GM18508 (cell line): Measurements from ENCODE around the gene MAGI2.
"Not testable (repeated sequence)": the region's sequence is repeated elsewhere in the genome, so short reads cannot be mapped to it uniquely, and the experiment has no call there.

Experiments used
- ATAC-seq: cut with Tn5 transposase; IDR thresholded peaks from one replicate; pipeline ENCODE4 v1.9.1; 2021; ENCODE audit warnings: moderate number of reproducible peaks; ENCODE audit not compliant: insufficient read depth, unreplicated experiment

MAGI2 gene

DNA sequence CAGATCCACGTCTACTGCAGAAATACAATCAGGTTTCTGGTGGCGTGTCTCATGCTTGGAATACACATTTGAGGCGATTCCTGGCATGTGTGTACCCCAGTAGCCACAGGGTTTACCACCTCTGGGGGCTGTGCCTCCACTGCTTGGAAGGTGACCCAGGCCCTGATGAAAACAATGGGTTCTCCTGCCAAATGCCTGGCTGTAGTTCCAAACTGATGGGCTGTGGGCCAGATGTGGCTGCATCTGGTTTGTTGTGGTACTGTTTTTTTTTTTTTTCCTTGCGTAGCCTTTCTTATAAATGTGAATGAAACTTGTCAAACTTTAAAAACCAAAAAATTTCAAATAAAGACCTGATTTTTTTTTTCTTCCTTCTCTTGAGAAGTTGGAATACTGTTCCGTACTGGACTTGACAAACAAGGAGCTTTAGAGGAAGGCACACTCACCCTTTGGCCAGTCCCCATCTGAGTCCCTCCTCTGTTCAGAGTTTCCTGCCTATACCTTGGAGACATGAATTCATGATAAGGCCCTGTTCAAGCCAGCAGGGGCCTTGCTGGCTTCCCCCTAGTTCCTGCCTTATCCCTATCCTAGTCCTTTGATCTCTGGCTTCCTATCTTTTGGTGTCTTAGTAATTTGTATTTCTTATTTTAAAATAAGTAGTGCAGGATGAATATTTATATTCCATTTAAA is 1437.8 kb downstream of the MAGI2 start:
- ATAC-seq = no peak

GRCh38 chr7:78014401-78014800 is 1439.1 kb downstream of the MAGI2 start:
- ATAC-seq = no peak

GRCh38 chr7:78013386-78013785 is 1440.1 kb downstream of the MAGI2 start:
- no peak for ATAC-seq

DNA sequence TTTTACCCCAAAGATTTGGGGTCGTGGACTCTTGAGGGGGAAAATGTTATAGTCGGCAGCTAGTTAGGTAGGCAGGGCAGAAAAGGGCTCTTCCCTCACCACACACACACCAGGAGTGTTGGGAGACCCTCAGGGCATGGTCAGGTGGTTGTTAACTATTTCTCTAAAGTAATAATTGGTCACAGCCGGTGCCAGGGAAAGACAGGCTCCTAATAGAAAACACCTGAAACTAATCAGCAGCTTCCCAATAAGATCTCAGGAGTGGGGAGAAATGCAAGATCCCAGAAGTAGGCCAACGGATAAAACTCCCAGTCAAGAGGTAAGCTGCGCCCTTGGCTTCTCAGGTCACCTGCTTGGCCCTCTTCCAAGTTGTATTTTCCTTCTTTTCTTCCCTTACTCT is 1441.8 kb downstream of the MAGI2 start:
- ATAC-seq = no peak

- ATAC-seq = no peak
Observed at GRCh38 chr7:78007231-78007630, 1446.2 kb downstream of the MAGI2 start.

GRCh38 chr7:78006063-78006755 is 1447.3 kb downstream of the MAGI2 start:
- ATAC-seq = no peak

DNA sequence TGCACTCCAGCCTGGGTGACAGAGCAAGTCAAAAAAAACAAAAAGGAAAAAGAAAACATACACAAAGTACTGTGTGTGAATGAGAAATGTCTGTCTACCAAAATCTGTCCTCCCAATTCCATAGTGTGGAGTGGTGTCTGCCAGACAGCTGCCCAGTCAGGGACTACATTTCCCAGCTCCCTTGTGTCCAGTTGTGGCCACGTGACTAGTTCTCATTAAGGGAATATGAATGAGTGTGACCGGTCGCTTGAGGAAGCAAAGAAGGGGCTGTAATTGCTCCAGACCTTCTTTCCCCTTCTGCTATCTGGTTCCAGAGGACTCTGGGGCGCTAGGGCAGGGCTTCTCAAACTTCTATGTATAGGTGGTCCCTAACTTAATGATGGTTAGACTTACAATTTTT is 1450.8 kb downstream of the MAGI2 start:
- ATAC-seq = no peak

- no peak for ATAC-seq
Observed at GRCh38 chr7:78002021-78002420, 1451.4 kb downstream of the MAGI2 start.

DNA sequence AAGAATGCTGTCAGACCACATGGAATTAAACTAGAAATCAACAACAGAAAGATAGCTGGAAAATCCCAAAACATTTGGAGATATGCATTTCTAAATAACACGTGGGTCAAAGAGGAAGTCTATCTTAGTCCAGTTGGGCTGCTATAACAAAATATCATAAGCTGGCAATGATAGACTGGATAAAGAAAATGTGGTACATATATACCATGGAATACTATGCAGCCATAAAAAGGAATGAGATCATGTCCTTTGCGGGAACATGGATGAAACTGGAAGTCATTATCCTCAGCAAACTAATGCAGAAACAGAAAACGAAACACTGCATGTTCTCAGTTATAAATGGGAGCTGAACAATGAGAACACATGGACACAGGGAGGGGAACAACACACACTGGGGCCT is 1454.3 kb downstream of the MAGI2 start:
- not testable (repeated sequence) for ATAC-seq

GRCh38 chr7:77995717-77996116 is 1457.8 kb downstream of the MAGI2 start:
- no peak for ATAC-seq

DNA sequence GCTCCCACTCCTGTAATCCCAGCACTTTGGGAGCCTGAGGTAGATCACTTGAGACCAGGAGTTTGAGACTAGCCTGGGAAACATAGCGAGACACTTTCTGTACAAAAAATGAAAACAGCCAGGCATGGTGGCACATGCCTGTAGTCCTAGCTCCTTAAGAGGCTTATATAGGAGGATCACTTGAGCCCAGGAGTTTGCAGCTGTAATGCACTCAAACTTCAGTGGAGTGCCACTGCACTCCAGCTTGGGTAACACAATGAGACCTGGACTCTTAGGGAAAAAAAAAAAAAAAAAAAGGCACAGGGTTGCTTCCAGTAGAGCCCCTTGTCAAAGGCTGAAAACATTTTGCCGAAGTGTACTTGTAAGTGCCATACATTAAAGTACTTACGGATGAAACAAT is 1459.6 kb downstream of the MAGI2 start:
- ATAC-seq = no peak

DNA sequence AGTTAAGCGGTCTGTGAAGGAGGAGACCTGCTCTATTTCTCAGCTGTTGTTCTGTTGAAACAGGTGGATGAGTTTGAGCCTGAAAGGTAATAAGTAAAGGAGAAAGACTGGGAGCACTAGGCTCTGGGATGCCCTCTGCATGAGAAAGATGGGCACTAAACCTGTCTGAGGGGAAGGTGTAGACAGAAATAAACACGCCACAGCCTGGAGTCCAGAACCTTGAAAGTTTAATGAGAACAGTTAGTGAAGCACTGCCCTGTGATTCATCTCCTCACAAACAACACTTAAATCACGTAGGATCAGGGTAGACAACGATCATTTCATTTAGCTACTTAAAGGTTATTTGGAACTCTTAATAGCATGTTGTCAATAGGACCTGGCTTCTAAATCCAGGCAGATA is 1461.8 kb downstream of the MAGI2 start:
- ATAC-seq = no peak

DNA sequence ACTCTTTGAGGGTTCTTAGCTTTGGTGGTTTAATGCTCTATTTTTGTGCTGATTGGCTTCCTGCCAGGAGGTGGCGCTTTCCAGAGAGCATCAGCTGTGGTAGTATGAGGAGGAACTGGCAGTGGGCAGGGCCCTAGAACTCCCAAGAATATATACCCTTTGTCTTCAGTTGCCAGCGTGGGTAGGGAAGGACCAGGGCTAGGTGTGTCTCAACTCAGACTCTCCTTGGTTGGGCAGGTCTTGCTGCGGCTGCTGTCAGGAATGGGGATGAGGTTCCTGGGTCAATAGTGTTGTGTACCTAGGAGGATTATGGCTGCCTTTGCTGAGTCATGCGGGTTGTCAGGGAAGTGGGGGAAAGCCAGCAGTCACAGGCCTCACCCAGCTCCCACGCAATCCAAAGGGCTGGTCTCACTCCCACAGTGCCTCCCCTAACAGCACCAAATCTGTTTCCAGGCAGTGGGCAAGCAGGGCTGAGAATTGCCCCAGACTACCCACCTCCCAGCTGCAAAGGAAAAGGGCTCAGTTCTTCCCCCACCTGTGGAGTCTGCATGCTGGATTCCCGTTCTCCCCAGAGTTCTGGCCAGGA is 1463.4 kb downstream of the MAGI2 start:
- no peak for ATAC-seq

DNA sequence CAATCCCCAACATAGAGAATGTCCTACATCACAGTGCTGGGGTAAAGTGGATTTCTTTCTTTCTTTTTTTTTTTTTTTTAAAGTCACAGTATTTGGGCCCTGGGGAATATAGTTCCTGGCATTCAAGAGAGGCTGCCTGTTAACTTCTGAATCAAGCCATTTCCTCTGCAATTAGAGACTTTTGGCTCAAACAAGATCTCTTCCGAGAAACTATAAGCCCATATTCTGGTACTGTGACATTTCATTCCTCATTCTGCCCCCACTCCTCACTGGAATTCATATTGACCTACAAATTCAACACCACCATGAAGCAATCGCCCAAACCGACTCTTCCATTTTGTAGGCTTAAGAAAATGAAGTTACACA is 1467.5 kb downstream of the MAGI2 start:
- ATAC-seq = no peak

DNA sequence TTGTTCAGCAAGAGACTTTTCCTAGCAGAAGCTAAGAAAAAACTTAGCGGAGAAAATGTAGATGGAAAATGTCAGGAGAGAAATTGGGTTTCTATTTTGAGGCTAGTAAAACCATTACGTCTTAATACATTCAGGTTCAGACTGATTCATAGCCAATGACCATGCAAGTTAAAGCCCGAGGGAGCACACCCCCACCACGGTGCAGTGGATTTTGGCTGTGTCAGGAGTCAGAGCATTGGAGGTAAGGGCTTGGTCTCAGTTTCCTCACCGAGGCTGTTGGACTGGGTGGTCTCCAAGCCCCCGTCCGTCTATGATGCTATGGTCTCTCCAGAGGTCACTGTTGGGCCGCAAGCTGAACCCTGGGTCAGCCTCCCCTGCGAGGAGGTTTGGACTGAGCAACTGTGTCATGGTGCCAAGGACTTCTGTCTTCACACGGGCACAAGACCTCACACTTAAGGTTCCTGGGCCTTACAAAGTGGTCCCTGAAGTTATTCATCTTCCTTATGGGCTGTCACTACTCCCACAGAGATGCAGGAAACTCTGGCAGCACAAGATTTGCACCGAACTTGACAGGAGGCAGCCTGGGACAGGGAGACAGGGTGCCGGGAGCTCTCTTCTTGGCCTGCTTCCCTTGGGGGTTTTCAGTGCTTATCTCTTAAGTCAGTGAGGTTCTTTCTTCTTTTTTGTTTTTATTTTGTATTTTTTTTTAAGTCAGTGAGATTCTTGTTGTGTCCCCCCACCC is 1468.1 kb downstream of the MAGI2 start:
- no peak for ATAC-seq

DNA sequence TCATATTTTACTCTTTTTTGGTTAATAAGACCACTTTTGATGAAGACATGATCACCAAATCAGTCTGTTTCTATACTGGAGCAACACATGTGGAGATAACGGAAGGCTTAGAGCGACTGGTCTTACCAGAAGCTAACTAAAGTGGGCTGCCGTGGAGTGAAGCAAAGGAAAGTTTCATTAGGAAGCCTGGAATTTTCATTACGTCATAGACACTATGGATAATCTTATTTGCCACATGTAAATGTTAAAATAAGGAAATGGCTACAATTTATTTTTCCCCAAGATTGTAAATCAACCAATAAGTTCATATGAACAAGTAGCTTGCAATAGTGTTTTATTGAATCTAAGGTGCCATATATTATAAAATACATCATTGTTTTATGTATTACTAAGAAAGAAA is 1469.5 kb downstream of the MAGI2 start:
- no peak for ATAC-seq

- no peak for ATAC-seq
Observed at GRCh38 chr7:77982926-77983550, 1470.4 kb downstream of the MAGI2 start.

GRCh38 chr7:77980087-77980713 is 1473.3 kb downstream of the MAGI2 start:
- no peak for ATAC-seq

- ATAC-seq = no peak
Observed at GRCh38 chr7:77979219-77979618, 1474.2 kb downstream of the MAGI2 start.
